NCI-H2196 (cell line): Measurements from ENCODE around the gene CLASP2.
A peak's percentile ranks its signal among the peaks of the same experiment; 100 is the strongest.
"Not testable (repeated sequence)": the region's sequence is repeated elsewhere in the genome, so short reads cannot be mapped to it uniquely, and the experiment has no call there.

Source experiments
- DNase-seq: peaks from one replicate; lab custom pipeline; 2025; ENCODE audit not compliant: unreplicated experiment; lab: John Stamatoyannopoulos, UW

CLASP2 gene

DNA sequence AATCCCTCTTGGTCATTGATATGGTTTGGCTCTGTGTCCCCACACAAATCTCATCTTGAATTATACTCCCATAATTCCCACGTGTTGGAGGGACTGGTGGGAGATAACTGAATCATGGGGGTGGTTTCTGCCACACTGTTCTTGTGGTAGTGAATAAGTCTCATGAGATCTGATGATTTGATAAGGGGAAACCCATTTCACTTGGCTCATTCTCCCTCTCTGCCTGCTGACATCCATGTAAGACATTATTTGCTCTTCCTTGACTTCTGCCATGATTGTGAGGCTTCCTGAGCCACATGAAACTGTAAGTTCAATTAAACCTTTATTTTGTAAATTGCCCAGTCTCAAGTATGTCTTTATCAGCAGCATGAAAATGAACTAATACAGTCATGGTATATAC is 171.0 kb downstream of the CLASP2 start:
- DNase-seq: no peak

DNA sequence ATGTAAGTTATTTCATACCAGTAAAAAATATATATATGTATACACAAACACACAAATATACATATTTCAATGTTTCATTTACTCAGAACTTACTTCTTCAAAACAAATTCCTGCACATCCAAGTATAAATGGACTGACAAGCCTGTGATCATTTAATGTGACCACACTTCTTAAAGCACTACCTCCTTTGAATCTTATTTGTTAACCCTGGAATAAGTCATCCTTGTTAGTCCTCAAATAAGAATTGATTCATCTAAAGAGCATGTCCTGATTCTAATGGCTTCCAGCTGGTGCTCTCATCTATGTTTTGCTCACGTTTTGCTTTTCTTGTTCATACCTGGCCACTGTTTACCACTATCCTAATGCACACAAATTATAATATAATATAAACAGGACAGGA is 173.9 kb downstream of the CLASP2 start:
- DNase-seq: no peak

DNA sequence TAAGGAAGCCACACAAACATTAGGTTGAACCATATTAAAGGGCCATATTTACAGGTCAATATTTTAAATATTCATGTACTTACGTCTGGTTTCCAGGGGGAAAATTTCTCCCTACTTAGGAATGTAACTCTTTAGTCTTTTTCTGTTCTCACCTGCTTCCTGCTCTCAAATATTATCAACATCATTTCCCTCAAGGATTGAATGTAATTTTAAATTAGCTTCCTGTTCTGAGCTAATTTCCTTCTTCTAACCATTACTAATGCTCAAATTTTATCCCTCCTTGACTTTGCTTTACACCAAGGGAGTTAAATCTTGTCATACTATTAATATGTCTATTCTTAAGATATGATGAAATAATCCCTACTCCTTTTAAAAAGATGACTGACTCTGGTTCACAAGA is 174.5 kb downstream of the CLASP2 start:
- no peak for DNase-seq

DNA sequence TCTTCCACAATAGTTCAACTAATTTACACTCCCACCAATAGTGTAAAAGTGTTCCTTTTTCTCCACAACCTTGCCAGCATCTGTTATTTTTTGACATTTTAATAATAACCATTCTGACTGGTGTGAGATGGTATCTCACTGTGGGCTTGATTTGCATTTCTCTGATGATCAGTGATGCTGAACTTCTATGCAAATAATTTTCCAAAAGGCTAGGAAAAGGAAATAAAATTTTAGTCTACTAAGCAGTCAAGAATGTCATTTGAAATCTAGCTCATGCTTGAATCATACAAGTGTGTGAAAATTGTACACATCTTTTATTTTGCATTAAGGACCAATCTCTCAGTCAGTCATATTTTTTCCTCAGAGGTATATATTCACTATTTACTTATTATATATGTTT is 176.1 kb downstream of the CLASP2 start:
- DNase-seq: no peak

DNA sequence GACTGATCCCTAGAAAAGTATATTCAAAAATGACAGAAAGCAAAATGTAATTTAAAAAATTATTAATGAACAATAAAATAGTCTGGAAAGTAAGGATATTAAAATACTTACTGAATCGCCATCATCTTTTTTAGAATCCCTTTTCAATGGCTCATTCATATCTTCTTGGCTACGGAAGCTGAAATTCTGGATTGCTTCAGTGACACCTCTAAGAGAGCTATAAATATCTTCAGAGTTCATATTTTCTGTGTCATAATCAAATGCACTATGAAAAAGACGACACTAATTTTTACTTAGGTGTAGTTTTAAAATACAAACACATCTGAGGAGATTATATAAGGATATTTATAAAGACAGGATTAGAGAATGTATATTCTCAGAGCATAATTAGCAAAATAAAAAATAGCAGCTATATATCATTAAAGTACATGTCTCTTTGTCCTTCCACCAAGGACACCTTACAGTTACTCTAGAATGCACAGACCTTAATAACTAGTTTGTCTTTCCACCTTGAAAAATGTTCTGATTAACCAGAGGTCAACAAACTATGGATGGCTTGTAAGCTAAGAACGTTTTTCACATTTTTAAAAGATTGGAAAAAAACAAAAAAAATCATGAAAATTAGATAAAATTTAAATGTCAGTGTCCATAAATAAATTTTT is 179.2 kb downstream of the CLASP2 start:
- DNase-seq: no peak

DNA sequence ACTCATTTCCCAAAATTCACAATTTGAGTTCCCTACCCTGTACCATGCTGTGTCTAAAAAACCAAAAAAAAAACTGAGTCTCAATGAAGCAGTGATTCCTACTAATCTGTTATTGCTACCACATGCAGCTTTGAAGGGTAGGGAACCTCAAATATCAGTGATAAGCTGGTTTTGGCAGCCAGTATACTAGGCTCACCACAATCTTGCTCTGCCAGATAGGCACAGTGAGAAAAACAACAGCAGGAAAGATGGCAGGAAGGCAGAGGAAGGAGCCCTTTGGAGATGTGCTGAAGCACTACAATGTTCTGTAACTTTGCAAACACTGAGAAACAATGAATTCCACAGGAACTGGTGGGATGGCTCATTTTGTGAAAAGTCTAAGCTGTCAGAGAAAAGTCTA is 180.9 kb downstream of the CLASP2 start:
- no peak for DNase-seq

DNA sequence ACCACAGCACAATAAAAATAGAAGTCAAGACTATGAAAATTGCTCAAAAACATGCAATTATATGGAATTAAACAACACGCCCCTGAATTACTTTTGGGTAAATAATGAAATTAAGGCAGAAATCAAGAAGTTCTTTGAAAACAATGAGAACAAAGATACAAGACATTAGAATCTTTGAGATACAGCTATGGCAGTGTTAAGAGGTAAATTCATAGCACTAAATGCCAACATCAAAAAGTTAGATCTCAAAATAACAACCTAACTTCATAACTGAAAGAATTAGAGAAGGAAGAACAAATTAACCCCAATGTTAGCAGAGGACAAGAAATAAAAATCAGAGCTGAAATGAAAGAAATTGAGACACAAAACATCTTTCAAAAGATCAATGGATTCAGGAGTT is 191.3 kb downstream of the CLASP2 start:
- DNase-seq: no peak

DNA sequence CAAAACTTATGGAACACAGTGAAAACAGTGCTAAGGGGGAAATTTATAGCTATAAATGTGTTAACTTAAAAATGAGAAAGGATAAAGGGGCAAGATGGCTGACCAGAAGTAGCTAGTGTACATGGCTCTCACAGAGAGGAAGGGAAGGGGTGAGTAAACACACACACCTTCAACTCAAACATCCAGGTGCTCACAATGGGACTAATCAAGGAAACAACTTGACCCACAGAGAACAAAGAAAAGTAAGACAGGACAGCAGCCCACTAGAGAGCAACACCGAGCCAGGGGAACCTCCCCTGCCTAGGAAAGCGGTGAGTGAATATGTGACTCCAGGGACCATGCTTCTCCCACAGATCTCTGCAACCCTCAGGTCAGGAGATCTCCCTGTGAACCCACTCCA is 192.8 kb downstream of the CLASP2 start:
- DNase-seq: no peak

DNA sequence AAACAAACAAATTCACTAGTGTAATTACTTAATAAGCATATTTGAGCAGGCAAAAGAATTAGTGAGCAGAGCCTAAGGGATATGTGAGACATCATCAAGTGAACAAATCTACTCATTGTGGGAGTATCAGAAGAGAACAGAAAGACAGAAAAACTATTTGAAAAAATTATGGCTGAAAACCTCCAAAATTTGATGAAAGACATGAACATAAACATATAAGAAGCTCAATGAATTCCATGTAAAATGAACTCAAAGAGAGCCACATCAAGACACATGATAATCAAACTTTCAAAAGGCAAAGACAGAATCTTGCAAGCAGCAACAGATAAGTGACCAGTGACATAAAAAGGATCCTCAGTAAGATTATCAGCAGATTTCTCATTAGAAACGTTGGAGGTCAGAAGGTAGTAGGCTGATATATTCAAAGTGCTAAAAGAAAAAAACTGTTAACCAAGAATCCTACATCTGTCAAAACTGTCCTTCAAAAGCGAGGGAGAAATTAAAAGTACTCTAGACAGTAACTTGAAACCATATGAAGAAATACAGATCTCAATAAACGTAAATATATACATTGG is 194.9 kb downstream of the CLASP2 start:
- DNase-seq: no peak

DNA sequence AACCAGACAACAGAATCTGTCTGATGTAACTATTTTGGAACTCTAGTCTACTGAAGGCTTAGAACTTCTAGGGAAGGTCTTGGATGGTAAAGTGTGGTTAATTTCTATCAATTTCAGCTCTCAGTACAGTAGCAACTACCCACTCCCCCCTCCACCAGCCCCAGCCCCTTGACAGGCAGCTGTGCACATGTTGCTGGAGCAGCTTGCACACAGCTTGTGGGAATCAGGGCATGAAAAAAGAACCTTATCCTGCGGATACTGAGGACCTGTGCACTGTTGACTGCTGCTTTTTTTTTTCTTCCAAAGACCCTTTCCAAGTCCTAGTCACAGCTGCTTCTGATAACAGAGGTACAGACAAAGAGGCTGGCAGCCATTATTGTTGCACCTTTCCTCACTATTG is 196.3 kb downstream of the CLASP2 start:
- no peak for DNase-seq

DNA sequence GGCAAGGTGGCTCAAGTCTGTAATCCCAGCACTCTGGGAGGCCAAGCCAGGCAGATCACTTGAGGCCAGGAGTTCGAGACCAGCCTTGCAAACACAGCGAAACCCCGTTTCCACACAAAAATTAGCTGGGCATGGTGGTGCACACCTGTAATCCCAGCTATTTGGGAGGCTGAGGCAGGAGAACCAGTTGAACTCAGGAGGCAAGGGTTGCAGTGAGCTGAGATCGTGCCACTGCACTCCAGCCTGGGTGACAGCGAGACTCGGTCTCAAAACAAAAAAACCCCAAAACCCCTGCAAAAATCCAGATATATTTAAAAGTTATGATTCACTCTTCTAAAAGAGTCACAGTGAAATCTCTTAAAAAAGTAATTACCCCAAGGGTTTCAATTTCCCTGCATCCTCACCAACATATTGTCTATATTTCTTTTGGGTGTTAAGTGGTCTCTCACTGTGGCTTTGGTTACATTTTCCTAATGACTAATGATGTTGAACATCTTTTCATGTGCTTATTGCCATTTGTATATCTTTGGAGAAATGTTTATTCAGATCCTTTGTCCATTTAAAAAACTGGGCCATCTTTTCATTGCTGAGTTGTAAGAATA is 204.7 kb downstream of the CLASP2 start:
- DNase-seq: no peak

DNA sequence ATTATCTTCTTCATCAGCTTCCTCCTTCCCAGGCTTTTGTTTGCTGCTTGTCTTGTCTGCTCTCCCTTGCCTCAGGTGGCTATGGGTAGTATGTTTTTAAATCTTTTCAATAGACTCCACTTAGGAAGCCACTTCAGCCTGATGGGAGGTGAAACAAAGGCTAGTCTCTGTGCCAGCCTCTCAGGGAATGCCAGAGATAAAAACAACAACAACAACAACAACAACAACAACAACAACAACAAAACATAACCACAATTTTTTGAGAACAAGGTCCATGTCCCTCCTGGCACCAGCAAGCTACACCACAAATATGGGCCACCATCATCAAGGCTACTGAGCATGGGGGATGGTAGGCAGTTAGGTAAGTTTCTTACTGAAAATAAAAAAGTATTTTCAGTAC is 213.0 kb downstream of the CLASP2 start:
- DNase-seq: no peak

DNA sequence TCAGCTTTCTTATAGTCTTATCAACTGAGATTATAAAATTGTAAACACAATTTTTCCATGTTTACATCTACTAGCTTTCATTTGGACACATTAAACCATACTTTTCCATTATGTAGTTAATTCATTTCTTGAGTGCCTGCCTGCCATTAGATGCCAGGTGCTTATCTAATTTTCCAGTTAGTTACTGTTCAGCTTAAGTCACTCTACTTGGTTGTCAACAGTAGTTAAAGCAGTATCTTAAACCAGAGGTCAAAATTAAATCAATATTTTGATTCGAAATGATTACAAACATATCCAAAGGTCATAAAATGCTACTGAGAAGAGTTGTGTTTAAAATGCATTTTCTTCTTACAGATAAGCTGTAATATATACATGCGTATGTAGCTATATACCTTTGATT is 221.6 kb downstream of the CLASP2 start:
- no peak for DNase-seq

DNA sequence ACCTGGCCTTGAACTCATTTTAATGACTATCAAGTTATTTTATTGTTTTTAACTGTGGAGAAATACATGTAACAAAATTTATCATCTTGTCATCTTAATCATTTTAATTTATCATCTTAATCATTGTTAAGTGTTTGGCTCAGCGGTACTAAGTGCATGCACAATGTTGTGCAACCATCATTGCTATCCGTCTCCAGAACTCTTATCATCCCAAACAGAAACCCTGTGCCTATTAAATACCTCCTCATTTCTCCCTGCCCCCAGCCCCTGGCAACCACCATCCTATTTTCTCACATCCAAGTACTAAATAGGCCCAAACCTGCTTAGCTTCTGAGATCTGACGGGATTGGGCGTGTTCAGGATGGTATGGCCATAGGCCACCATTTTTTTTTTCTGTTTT is 226.3 kb downstream of the CLASP2 start:
- DNase-seq: no peak

DNA sequence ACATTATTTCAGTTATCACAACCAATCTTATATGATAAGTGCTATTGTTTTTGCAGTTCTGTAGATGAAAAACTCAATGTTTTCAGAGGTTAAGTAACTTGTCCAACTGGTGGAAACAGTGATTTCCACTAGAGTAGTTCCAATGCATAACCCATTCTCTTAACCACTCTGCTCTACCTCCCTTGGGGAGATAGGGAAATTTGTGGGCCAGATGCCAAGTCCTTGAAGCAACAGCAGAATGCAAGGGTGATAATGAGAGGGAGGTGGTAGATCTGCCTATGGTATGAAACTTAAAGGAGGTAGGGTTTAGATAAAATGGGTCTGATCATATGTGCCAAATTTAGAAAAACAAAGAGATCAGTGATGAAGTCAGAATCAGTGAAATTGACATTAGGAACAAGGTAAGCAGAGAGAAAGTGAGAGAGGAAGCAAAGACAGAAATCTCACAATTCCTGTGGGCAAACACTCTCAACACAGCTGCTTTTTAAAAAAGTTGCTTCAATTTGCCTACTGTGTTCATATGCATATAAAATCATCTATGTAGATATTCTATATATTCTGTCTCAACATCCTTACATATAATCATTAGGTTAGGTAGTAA is 227.3 kb downstream of the CLASP2 start:
- DNase-seq: no peak

DNA sequence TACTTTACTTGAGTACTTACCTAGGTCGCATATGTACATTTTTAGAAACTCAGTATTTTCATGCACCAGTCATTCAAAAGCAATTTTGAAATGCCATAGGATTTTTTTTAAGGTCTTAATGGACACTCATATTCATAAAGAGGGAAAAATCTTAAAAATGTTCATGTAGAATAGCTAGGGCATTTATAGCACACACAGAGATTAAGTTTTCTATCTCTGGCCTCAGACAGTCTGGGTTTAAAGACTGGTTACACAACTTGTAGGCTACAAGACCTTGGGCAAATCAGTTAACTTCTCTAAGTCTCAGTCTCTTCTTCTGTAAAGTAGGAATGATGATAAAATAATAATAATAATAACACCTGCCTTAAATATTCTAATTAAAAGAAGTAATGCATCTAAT is 229.4 kb downstream of the CLASP2 start:
- DNase-seq: no peak

DNA sequence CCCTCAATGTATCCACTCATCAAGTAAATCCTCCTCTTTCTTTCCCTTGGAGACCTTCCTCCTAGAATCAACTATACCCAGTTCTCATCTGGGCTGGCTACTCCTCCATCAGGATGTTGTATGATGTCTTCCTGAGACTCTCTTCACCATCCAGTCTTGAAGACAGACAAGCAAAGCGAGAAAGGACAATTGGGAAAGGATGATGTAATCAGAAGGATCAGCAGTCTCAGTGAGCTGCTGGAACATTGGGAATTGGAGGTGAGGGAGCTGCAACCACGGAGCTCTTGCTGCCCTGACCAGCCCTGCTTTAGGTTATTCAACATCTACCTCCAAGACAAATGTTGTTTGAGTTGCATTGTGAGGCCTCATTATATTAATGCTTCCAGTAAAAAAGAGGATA is 229.8 kb downstream of the CLASP2 start:
- DNase-seq: no peak

DNA sequence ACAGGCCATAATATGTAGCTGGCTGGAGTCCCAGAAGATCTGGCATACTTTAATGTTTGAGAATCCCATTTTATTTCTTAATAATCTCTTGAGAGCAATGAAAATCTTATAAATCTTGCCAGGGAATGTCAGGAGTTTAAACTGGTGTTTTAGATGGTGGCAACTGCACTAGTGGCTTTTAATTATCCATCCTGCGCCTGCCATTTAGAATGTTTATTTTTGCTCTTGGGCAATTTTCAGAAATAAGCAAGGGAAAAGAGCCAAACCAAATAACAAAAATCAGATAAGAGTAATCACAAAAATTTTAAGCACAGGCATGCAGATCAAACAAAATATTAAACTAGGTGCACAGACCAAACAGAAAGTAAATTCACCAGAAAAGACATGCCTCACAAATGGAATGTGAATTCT is 235.9 kb downstream of the CLASP2 start:
- peak; percentile 12 for DNase-seq

DNA sequence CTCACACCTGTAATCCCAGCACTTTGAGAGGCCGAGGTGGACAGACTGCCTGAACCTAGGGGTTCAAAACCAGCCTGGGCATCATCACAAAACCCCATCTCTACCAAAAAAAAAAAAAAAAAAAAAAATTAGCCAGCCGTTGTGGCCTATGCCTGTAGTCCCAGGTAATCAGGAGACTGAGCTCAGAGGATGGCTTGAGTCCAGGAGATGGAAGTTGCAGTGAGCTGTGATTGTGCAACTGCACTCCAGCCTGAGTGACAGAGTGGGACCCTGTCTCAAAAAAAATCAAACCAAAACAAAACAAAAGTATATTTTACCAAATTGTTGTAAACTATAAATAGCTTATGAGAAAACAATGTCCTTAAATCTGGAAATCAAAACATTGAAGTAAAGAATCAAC is 243.2 kb downstream of the CLASP2 start:
- no peak for DNase-seq

DNA sequence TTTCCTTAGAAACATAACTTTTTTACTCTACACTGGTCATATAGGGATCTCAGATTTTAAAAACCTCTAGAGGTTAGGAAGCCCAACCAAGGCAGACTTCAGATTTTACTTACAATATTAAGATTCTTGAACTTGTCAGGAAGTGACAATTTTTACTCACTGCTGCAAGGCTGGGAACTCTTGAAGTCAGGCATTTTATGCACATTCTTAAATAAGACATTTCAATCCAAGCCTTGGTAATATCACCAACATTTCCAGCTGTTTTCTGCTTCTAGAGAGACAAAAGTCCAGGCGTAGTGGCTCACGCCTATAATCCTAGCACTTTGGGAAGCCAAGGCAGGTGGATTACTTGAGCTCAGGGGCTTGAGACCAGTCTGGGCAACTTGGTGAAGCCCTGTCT is 244.2 kb downstream of the CLASP2 start:
- no peak for DNase-seq

DNA sequence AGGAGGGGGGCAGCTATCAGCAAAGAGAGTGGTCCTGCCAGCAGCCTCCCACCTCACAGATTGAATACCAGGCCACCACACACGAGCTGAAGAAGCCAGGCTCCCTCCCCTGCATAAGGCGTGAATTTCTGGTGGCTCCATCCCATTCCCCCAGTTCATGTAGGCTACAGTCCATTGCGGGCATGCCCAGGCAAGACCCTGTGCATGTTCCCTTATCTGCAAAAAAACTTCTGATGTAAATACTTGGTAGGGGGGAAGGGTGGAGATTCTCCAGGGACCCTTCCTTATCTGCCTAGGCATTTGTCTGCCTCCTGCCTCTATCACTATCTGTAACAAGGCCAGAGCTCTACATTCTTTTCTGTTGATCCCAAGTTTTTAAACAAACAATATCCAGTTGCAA is 250.3 kb downstream of the CLASP2 start:
- no peak for DNase-seq

DNA sequence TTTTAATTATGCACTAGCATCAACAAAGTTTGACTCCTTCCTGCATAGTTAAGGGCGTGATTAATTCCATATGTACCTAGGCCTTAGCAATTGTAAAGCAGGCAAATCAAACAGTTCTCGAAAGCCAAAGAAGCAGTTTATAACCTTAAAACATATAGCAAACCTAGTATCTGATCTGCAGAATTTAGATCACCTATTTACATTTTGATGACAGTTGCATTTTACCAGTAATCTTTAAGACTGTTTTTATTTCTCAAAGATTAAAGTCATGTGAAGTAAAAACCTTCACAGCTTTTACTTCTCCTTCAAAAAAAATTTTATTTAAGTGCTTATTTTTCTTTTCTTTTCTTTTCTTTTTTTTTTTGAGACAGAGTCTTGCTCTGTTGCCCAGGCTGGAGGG is 257.0 kb downstream of the CLASP2 start:
- DNase-seq: no peak

DNA sequence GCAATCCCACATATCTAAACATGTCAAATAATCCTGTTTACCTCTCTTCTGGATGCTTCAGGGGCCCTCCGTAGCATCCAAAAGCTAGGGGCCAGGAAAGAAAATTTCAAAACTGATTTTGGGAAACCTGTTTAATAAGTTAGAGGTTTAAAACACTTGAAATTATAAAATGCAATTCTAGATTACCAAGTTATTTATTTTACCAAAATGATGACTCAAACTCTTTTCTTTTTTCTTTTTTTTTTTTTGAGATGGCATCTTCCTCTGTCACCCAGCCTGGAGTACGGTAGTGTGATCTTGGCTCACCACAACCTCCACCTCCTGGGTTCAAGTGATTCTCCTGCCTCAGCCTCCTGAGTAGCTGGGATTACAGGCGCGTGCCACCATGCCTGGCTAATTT is 258.5 kb downstream of the CLASP2 start:
- not testable (repeated sequence) for DNase-seq
